NCI-H1417 (cell line): ENCODE results near the gene ANGPTL4.
"Not testable (repeated sequence)": the region's sequence is repeated elsewhere in the genome, so short reads cannot be mapped to it uniquely, and the experiment has no call there.

Experiments
- DNase-seq, 3 experiments: peaks; one replicate each; lab custom pipeline; 2025; lab: John Stamatoyannopoulos, UW

Gene ANGPTL4, protein sequence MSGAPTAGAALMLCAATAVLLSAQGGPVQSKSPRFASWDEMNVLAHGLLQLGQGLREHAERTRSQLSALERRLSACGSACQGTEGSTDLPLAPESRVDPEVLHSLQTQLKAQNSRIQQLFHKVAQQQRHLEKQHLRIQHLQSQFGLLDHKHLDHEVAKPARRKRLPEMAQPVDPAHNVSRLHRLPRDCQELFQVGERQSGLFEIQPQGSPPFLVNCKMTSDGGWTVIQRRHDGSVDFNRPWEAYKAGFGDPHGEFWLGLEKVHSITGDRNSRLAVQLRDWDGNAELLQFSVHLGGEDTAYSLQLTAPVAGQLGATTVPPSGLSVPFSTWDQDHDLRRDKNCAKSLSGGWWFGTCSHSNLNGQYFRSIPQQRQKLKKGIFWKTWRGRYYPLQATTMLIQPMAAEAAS

DNA sequence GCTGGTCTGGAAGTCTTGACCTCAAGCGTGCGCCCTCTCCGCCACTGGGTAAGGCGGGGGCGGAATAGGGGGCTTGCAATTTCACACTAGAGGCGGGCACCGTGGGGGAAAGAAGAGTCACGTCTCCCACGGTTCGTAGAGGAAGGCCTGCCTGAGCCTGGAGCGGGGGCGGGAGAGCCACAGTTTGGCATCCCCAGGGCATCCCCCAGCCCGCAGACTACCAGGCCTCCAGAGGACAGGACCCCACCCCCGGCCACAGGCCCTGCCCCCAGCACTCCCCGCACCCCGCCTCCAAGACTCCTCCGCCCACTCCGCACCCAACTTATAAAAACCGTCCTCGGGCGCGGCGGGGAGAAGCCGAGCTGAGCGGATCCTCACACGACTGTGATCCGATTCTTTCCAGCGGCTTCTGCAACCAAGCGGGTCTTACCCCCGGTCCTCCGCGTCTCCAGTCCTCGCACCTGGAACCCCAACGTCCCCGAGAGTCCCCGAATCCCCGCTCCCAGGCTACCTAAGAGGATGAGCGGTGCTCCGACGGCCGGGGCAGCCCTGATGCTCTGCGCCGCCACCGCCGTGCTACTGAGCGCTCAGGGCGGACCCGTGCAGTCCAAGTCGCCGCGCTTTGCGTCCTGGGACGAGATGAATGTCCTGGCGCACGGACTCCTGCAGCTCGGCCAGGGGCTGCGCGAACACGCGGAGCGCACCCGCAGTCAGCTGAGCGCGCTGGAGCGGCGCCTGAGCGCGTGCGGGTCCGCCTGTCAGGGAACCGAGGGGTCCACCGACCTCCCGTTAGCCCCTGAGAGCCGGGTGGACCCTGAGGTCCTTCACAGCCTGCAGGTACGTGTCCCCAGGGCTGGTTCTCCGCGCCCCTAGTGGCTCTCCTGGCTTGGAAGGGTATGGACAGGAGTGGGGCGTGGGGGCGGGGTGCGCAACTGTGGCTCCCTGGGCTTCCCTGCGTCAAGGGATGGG, at the start of gene ANGPTL4:
Gene ANGPTL4 (plus strand): TSS at position 353 of the 969 bp plus-strand sequence. CDS start 167 bp downstream, at position 520.
- DNase-seq, result peak in 2 of 3 experiments; percentile 30 to 35

DNA sequence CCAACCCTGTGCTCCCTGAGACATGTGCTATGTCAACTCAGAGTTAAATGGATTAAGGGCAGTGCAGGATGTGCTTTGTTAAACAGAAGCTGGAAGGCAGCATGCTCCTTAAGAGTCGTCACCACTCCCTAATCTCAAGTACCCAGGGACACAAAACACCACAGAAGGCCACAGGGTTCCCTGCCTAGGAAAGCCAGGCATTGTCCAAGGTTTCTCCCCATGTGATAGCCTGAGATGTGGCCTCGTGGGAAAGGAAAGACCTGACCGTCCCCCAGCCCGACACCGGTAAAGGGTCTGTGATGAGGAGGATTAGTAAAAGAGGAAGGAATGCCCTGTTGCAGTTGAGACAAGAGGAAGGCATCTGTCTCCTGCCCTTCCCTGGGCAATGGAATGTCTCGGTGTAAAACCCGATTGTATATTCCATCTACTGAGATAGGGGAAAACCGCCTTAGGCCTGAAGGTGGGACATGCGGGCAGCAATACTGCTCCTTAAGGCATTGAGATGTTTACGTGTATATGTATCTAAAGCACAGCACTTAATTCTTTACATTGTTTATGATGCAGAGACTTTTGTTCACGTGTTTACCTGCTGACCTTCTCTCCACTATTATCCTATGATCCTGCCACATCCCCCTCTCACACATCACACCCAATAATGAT, 48.8 kb upstream of the ANGPTL4 start:
- not testable (repeated sequence) for DNase-seq

DNA sequence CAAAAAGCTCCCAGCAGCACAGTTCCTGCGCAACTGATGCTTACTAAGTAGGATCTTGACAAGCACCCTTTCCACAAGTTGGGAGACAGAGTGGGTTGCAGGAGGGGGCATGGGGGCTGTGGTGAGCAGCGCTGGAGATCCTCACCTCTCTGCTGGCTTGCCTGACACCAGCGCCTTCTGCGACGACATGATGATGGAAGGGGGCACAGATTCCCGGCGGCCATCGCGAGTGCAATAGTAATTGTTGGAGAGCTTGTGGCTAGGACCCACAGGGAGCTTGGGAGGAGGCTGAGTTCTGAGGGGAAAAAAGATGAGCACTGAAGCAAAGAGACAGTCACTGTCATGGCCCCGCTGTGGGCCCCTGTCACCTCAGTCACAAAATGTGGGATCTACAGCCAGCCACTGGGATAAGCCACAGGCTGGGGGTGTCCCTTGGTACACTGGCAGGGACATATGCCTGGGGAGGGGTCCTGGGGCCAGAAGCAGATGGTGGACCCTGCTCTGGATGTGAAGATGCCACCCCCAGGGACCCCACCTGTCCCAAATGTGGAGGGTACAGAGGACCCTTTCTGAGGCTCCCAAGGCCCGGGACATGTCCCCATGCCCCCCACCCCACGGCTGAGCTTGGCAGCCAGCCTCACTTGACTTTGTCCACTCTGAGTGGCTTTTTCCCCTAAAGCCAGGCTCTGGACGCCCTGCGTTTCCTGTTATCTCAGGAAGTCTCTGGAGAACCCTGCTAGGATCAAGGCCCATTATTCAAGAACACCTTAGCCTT, 47.4 kb upstream of the ANGPTL4 start:
- DNase-seq, result no peak

DNA sequence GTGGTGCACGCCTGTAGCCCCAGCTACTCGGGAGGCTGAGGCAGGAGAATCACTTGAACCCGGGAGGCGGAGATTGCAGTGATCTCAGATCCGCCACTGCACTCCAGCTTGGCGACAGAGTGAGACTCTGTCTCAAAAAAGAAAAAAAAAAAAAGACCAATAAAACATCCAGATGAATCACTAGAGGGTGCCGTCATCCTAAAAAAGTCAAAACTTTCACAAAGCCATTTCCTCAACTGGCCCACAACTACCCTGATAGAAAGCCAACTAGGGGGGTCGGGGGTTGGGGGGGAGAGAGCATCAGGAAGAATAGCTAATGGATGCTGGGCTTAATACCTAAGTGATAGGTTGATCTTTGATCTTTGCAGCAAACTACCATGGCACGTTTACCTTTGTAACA, 45.1 kb upstream of the ANGPTL4 start:
- DNase-seq, result not testable (repeated sequence)

DNA sequence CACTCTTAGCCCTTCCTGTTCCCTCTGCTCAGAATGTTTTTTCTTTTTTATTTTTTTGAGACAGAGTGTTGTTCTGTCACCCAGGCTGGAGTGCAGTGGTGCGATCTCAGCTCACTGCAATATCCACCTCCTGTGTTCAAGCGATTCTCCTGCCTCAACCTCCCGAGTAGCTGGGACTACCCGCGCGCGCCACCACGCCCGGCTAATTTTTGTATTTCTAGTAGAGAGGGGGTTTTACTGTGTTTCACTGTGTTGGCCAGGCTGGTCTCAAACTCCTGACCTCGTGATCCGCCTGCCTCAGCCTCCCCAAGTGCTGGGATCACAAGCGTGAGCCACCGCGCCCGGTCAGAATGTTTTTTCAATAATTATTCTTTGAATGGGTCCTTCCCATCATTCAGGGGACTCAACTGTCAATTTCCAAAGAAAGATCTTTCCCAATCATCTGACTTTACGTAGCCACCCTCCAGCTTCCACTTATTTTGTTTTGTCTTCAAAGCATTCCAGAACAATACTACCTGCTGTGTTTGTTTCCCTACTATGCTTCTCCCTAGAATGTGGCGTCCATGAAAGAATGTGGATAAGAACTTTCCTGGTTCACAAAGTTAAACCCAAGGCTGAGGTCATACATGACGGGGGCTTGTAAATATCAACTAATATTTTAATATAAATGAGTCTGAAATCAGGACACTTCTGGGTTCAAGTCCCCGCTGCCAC, 44.0 kb upstream of the ANGPTL4 start:
- DNase-seq, result no peak

DNA sequence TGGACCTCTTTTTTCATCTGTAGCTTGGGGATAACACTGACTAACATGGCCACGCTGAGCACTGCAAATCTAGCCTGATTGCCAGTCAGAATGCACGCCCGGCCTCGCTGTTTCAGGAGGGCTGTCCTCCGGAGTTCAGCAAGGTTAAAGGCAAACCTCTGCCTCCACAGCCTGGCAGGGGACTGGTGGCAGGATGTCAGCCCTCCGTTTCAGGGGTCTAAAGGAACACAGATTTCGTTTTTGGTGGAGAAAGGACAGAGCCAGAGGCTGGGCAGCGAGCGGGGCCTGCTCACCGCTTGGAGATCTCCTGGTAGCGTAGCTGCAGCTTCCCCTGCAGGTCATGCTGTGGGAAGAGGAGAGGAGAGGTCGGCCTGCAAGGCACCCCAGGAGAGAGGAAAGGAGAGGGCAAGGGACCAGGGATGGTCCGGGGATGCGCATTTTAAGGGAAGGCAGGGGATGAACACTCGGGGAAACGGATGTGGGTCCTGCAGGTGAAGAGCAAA, 43.3 kb upstream of the ANGPTL4 start:
- peak in 1 of 3 experiments; percentile 66 for DNase-seq

DNA sequence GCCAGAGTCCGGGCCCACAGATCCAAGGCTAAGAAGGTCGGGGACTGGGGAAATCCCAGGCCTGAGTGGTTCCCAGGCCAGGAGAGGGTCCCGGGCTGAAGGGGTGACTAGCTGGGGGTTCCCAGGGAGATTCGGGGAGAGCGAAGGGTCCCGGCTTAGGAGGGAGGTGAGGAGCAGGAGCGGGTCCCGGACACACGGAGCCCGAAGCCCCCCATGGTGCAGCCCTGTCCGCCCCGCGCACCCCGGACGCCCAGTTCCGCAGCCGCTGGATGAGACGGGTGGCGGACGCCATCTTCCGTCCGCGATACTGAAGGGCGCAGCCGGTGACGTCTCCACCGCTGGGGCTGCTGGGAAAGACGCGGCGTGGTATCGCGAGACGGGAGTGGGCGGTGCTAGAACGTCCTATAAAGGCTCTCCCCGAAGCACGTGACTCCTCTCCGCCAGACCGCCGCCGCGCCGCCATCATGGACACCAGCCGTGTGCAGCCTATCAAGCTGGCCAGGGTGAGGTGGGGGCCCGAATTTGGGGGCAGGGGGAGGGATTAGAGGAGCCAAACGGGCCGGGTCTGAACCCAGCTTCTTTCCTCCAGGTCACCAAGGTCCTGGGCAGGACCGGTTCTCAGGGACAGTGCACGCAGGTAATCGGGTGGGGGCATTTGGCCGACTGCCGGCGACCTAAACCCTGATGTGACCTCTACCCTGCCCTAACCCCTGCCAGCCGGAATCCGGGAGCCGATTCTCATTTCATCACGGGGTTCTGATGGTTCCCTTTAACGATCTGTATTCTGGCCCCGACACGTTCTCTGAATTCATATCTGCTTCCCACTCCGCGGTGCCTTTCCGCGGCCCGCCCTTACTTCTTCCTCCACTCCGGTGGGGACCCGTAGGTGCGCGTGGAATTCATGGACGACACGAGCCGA, 42.6 kb upstream of the ANGPTL4 start, which contains the start of the genes NDUFA7 and RPS28:
Gene NDUFA7 (minus strand): TSS at position 309 of the 919 bp plus-strand sequence. CDS start 17 bp downstream, at position 292.
Gene RPS28 (plus strand): TSS at position 430 of the 919 bp plus-strand sequence. CDS start 35 bp downstream, at position 465.
- DNase-seq, result peak; percentile 88 to 97 (median 96)

DNA sequence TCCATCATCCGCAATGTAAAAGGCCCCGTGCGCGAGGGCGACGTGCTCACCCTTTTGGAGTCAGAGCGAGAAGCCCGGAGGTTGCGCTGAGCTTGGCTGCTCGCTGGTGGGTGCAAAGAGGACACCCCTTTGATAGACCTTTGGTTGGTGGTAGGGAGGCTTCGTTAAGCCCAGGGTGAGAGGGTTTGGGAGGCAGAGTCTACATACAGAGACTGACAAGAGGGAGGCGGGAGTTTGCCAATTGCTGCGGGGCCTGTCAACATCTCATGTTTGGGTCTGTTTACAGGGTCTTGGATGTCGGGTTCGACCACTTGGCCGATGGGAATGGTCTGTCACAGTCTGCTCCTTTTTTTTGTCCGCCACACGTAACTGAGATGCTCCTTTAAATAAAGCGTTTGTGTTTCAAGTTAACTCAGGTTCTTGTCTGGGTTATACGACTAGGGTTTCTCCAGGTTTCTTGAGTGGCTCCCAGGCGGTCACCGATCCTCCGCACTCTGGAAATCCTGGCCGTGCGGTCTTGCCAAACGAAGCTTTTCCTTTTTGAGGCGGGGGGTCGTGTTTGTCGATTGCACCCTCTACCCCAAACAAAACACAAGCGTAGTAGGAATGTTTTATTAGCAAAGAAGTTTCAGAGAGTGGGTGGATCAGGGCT, 41.8 kb upstream of the ANGPTL4 start:
- DNase-seq, result no peak

DNA sequence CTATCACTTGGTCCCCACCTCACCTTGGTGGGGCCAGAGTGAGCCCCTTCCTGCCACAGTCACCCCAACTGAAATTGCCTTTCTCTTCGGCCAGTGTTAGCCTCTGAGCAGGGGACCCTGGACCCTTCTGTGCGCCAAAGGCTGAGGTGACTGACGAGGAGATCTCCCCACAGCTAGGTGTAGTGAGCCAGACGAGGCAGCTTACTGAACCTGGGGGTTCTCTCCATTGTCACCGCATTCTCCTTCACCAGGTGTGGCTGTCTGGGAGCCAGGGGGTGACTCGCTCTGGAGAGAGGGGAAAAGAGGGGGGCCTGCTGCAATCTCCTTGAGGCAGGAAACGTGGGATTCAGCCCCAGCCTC, 41.3 kb upstream of the ANGPTL4 start:
- no peak for DNase-seq

DNA sequence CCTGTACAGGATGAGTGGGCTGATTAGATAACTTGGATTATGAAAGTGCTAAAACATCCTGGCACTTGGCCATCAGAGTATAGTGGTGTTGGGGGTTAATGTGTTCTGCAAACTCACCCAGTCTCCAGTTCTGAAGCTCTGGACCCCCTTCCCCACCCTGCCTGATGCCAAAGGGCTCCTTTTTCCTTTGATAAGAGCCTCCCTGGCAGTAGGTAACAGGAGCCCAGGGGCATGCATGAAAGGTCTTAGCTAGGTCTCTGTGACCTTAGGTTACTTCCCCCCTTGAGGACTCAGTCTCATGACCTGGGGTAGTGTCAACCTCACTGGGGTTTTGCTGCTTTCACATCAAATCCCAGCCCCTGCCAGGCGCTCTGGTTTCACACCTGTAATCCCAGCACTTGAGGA, 40.2 kb upstream of the ANGPTL4 start:
- no peak for DNase-seq

DNA sequence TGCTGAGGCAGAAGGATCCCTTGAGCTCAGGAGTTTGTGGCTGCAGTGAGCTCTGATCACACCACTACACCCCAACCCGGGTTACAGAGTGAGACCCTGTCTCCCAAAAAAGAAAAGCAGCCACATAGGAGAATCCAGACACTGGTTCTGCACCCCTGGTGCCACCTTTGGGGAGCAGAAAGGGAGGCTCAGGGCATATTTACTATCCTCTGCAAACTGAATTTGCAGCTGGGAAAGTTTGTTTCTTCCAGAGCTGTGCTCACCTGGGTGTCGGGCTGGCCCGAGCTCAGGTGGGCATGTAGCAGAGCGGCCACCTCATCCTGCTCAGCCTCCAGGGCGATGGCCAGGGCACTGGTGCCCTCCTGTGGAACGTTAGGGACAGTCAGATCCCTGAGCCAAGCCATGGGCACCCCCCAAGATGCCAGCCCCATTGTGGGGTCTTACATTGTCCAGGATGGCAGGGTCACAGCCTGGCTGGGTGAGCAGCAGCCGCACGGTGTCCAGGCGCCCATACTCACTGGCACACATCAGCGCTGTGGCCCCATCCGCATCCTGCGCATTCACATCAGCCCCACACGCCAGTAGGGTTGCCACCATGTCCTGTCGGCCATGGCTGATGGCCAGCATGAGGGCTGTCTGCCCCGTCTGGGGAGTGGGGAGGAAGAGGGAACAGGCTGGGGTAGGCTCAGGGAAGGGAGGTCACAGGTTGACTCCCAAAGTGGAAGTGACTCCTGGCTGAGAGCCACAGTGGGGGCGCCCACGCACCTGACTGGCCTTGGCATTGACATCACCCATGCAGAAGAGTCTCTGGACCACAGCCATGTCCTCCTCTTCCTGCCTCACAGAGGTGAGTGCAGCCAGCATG, 39.5 kb upstream of the ANGPTL4 start:
- DNase-seq, result no peak

DNA sequence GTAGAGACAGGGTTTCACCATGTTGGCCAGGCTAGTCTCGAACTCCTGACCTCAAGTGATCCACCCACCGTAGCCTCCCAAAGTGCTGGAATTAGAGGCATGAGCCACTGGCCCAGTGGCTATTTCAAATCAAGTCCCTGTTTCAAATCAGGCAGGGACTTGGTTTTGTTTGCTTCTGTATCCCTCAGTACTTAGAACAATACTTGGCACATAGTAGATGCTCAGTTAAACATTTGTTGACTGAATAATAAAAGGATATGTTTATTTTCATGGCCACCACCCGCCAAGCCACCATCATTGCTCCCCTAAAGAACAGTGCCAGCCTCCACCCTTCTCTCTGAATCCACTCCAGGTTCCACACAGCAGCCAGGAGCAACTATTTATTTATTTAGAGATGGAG, 38.5 kb upstream of the ANGPTL4 start:
- DNase-seq, result no peak

DNA sequence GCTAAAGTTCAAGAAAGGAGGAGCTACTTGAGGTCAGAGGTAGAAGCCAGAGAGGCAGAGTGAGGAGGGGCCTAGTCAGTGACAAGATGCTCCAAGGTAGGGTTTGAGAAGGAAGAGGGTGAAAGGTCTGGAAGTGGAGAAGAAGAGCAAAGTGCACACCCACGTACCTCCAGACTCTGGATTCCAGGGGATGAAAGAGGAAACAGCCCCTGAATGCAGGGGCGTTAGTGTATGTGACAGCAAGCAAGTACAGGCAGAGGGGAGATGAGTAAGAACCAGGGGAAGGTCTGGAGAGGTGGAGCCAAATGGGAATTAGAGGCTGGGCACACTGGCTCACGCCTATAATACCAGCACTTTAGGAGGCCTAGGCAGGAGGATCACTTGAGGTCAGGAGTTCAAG, 34.0 kb upstream of the ANGPTL4 start:
- DNase-seq, result no peak

DNA sequence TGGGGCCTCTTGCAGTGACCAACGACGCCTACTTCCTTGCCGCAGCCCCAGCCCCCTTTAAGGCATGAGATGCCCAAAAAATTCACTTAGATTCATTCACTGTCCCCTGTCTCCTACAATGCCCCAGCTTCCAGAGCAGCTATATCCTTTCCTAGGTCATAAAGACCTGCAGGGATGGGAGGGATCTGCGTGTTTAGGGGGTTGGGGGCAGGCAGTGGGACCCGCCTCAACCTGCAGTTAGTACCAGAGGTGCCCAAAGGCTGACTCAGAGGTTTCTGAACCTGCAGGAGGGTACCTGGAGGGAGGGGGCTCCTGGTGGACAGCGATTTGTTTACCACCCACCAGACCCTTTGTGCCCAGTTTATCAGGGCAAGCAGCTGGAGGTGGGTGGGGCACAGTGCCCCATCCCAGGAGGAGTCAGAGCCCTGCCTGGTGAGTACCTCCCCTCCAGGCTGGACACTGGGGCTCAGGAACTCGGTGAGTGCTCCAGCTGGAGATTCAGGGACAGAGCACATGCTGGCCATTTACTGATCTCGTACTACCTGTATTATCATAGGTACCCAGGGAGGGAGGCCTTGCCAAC, 32.6 kb upstream of the ANGPTL4 start:
- DNase-seq, result no peak

DNA sequence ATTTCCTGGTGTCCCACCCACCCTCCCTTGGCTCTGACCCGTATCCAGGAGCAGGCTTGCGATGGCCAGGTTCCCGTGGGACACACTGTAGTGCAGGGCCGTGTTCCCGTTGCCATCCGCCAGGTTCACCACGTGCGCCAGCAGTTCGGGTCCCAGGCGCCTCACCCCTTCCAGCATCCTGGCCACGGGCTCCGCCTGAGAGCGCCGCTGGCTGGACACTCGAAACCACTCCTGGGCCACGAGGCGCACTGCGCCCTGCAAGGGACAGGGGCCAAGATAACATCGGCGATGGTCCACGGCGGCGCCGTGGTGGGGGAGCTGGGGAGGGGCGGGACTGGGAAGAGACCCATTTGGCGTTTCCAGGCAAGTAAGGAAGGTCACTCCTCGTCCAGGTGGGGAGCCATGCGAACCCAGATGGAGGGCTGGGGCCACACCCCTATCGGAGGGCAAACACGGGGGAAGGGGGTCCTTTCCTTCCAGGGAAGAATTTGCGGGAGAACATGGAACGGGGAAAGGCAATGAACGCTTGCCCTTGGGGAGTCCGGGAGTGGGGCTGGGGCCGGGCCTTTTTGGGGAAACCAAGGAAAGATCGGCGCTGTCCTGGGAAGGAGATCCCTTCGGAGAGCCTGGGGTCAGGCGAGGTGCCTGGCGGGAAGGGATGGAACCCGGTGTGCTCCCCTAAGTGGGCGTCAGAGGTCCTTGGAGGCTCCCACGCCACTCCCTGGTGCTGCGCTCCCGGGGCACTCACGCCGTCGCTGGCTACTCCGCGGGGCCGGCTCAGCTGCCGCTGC, 30.8 kb upstream of the ANGPTL4 start:
- DNase-seq, result peak in 1 of 3 experiments; percentile 36

DNA sequence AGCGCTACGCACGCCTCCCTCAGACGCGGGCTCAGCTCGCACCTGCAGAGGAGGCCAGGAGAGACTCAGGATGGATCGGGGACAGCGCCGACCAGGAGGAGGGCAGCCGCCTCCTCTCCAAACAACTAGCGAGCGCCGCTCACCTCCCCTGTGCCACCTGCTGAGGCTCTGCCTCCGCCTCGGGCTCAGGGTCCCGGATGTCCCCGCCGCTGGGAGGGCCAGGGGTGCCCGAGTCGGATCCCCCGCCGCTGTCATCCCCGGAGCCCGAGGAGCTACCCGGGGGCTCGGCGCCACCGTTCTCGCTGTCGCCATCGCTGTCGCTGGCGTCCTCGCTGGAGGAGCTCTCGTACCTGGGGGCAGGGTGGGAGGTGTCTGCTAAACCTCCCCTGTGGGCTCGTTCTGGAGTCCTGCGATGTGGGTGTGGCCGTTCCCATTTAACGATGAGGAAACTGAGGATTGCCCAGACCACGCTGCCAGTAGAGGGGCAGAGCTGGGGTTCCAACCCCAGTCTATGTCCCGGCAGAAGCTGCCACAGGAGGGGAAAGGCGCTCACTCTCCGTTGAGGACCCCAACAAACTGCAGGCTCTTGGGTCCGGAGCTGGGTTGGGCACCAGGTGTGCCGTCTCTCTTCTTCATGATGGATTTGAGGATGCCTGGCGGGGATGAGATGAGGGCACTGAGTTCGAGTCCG, 30.0 kb upstream of the ANGPTL4 start:
- peak in 2 of 3 experiments; percentile 64 to 69 for DNase-seq
